Keratinocyte (primary cell): ENCODE data around the gene SLC39A13. TPM values are rescaled to one million over a fixed set of nuclear protein-coding genes. Genes with fewer than 3 reads are reported as not detected.

Experiments
- DNase-seq: peaks from one replicate; pipeline ENCODE4 v3.0.0-alpha.2; 2011; ENCODE audit warnings: low read depth, missing footprints, low spot score
- FAIRE-seq: peaks from 2 replicates; lab custom pipeline; 2011; peaks lifted over from hg19 to GRCh38; lab: Jason Lieb, UNC
- H2AFZ ChIP-seq: 2 replicates; pipeline ENCODE4 v1.6.0; 2012; ENCODE audit warnings: low read length, control low read depth, inconsistent platforms; ENCODE audit not compliant: control insufficient read depth
- H3K27ac ChIP-seq: 2 replicates; pipeline ENCODE4 v1.5.1; 2011; ENCODE audit warnings: low read length; ENCODE audit not compliant: control insufficient read depth, insufficient read depth
- H3K27me3 ChIP-seq: 3 replicates; pipeline ENCODE4 v1.6.0; 2011; ENCODE audit warnings: low read length; ENCODE audit not compliant: control insufficient read depth, insufficient read depth; ENCODE audit errors: extremely low read depth
- H3K36me3 ChIP-seq, 2 experiments: 2 replicates in 1 of 2; 3 replicates in 1 of 2; pipeline ENCODE4 v1.5.1; 2011; ENCODE audit warnings: low read length in 2 of 2, mild to moderate bottlenecking in 1 of 2; ENCODE audit not compliant: control insufficient read depth in 2 of 2, insufficient read depth in 2 of 2; ENCODE audit errors: extremely low read depth in 1 of 2
- H3K4me1 ChIP-seq: 3 replicates; pipeline ENCODE4 v1.5.1; 2011; ENCODE audit warnings: low read length; ENCODE audit not compliant: control insufficient read depth, insufficient read depth; ENCODE audit errors: extremely low read depth
- H3K4me2 ChIP-seq: 3 replicates; pipeline ENCODE4 v1.6.0; 2011; ENCODE audit warnings: low read depth, low read length; ENCODE audit not compliant: control insufficient read depth, insufficient read depth; ENCODE audit errors: extremely low read depth
- H3K4me3 ChIP-seq, 3 experiments: fragments of 200-600 bp in 1 of 3; sonication (generic) in 1 of 3; 2 replicates in 2 of 3; 3 replicates in 1 of 3; pipeline ENCODE4 v1.5.1; 2011 to 2016; ENCODE audit warnings: low read length in 3 of 3, mild to moderate bottlenecking in 3 of 3, control low read depth in 2 of 3, inconsistent platforms in 1 of 3, low read depth in 1 of 3, mixed read lengths in 1 of 3, mixed run types in 1 of 3, moderate library complexity in 1 of 3; ENCODE audit not compliant: control insufficient read depth in 2 of 3, insufficient read depth in 2 of 3; ENCODE audit errors: extremely low read depth in 1 of 3
- H3K79me2 ChIP-seq: 2 replicates; pipeline ENCODE4 v1.6.0; 2012; ENCODE audit warnings: low read length; ENCODE audit not compliant: control insufficient read depth, insufficient read depth
- H3K9ac ChIP-seq: 3 replicates; pipeline ENCODE4 v1.6.0; 2011; ENCODE audit warnings: low read length; ENCODE audit not compliant: control insufficient read depth, insufficient read depth; ENCODE audit errors: extremely low read depth
- H3K9me1 ChIP-seq: 3 replicates; pipeline ENCODE4 v1.6.0; 2011; ENCODE audit warnings: low read length; ENCODE audit not compliant: control insufficient read depth, insufficient read depth; ENCODE audit errors: extremely low read depth
- H3K9me3 ChIP-seq: 2 replicates; pipeline ENCODE4 v1.5.1; 2012; ENCODE audit warnings: low read depth, low read length; ENCODE audit not compliant: control insufficient read depth
- H4K20me1 ChIP-seq: 3 replicates; pipeline ENCODE4 v1.6.0; 2011; ENCODE audit warnings: low read length; ENCODE audit not compliant: control insufficient read depth, insufficient read depth; ENCODE audit errors: extremely low read depth
- CTCF ChIP-seq, 3 experiments: IDR thresholded peaks in 1 of 3; conservative IDR thresholded peaks in 1 of 3; optimal IDR thresholded peaks in 1 of 3; 2 replicates in 2 of 3; 3 replicates in 1 of 3; pipeline versions ENCODE3 to v1.5.1; 2011; ENCODE audit warnings: low read length in 3 of 3, mild to moderate bottlenecking in 3 of 3, moderate library complexity in 2 of 3, control low read depth in 1 of 3, inconsistent platforms in 1 of 3; ENCODE audit not compliant: insufficient read depth in 2 of 3; ENCODE audit errors: extremely low read depth in 1 of 3
- EZH2 ChIP-seq: IDR thresholded peaks from one replicate; pipeline ENCODE4 v1.6.1; 2012; ENCODE audit warnings: inconsistent platforms, mild to moderate bottlenecking, low read length, moderate library complexity
- dilution Hi-C: fragments of 300-500 bp; cut with MboI; formaldehyde crosslinking; loops from one replicate; pipeline ENCODE4 v1.7.0; 2020; ENCODE audit warnings: low sequenced_read_pairs; ENCODE audit not compliant: extremely low pct_ligation_motif_present
- polyA plus RNA-seq, 5 experiments: library from polyadenylated mRNA; depleted of rRNA in 3 of 5; stranded (reverse) in 3 of 5; stranded (forward) in 1 of 5; unstranded in 1 of 5; fragments of >200 nt; gene quantifications; 1 replicate in 1 of 5; 2 replicates in 3 of 5; 3 replicates in 1 of 5; pipeline versions ENCODE4 v1.2.1 to v1.2.3, GENCODE V29; 2011 to 2012; ENCODE audit warnings: missing spikeins in 2 of 5, low read depth in 1 of 5, low replicate concordance in 1 of 5

The SLC39A13 gene
- polyA plus RNA-seq, 1 donor (not counting 4 experiments of a cell fraction or from before 2014, with no cell fraction given): 35.3 TPM

- Histone ChIP-seq H3K9ac (no peak overlapping the region), H3K4me3 (no peak overlapping the region), H3K79me2 (no peaks in the 10 kb centered on the region), H4K20me1 (no peaks in the 10 kb centered on the region), H3K36me3 (no peaks in the 10 kb centered on the region), H3K27me3 (no peaks in the 10 kb centered on the region), H3K4me1 (peaks cover 12% of the 10 kb centered on the region), H3K4me2 (no peak overlapping the region), H3K27ac (no peak overlapping the region), H3K9me1 (no peaks in the 10 kb centered on the region), H2AFZ (no peak overlapping the region), H3K9me3 (no peaks in the 10 kb centered on the region)
- dilution Hi-C loops: no loop called here
- DNase-seq: no peak
- TF ChIP-seq CTCF (optimal IDR thresholded peaks at IDR 0.05 in 1 of 3, IDR thresholded peaks at IDR 0.05 in 1 of 3, conservative IDR thresholded peaks at IDR 0.05 in 1 of 3; ENCODE audit: extremely low read depth in 1 of 3, insufficient read depth in 2 of 3, low read length in 3 of 3): no peak
- TF ChIP-seq EZH2: no peak
- no peak for FAIRE-seq
Measured at GRCh38 chr11:47384498-47384897, 23.9 kb upstream of the SLC39A13 start.

- peak overlapping the region; percentile 94 for H2AFZ ChIP-seq
- no peak overlapping the region for H3K27ac ChIP-seq
- FAIRE-seq (no peak), DNase-seq (no peak)
- H3K79me2 ChIP-seq: no peaks in the 10 kb centered on the region
- H3K4me2 ChIP-seq: peak overlapping the region; percentile 53
- H3K9me1 ChIP-seq: no peaks in the 10 kb centered on the region
- dilution Hi-C loops: no loop called here
- no peak overlapping the region for H3K9ac ChIP-seq
- no peaks in the 10 kb centered on the region for H4K20me1 ChIP-seq
- H3K9me3 ChIP-seq: no peaks in the 10 kb centered on the region
- no peak overlapping the region for H3K4me3 ChIP-seq
- H3K4me1 ChIP-seq: peaks cover 12% of the 10 kb centered on the region
- H3K36me3 ChIP-seq: no peaks in the 10 kb centered on the region
- TF ChIP-seq EZH2: no peak
- TF ChIP-seq CTCF (optimal IDR thresholded peaks at IDR 0.05 in 1 of 3, IDR thresholded peaks at IDR 0.05 in 1 of 3, conservative IDR thresholded peaks at IDR 0.05 in 1 of 3; ENCODE audit: extremely low read depth in 1 of 3, insufficient read depth in 2 of 3, low read length in 3 of 3): no peak
- H3K27me3 ChIP-seq: no peaks in the 10 kb centered on the region
Measured at GRCh38 chr11:47387944-47388696, 20.3 kb upstream of the SLC39A13 start.
